Astrocyte of the spinal cord (primary cell): Measurements from ENCODE around the gene LPAR1.

Source experiments
- DNase-seq: peaks from one replicate; pipeline ENCODE4 v3.0.0; 2011; ENCODE audit warnings: low read depth, low spot score
- H3K4me3 ChIP-seq: 2 replicates; pipeline ENCODE4 v1.5.1; 2011; ENCODE audit warnings: low read depth, mild to moderate bottlenecking, low read length, moderate library complexity
- in situ Hi-C: cut with HindIII; loops from 2 replicates; pipeline ENCODE4 v1.10.0; 2017; ENCODE audit warnings: low sequenced_read_pairs
- TF ChIP-seq, protein P1 (sequence below): IDR thresholded peaks from 2 replicates; pipeline ENCODE4 v1.5.1; 2012; ENCODE audit warnings: low read depth, mild to moderate bottlenecking, low read length, inconsistent platforms

LPAR1 gene

DNA sequence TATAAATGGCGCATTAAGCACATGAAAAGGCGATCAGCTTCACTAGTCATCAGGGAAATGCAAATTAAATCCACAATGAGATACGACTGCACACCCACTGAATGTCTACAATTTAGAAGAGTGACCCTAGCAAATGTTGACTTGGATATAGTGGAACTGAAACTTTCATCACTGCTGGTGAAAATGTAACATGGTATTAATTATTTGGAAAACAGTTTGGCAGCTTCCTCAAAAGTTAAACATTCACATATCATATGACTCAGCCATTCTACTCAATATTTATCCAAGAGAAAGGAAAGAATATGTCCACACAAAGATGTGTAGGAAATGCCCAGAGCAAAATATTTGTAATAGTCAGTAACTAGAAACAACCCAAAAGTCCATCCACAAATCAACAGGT is 146.5 kb downstream of the LPAR1 start:
- H3K4me3 ChIP-seq, result no peak overlapping the region
- TF ChIP-seq, protein P1, sequence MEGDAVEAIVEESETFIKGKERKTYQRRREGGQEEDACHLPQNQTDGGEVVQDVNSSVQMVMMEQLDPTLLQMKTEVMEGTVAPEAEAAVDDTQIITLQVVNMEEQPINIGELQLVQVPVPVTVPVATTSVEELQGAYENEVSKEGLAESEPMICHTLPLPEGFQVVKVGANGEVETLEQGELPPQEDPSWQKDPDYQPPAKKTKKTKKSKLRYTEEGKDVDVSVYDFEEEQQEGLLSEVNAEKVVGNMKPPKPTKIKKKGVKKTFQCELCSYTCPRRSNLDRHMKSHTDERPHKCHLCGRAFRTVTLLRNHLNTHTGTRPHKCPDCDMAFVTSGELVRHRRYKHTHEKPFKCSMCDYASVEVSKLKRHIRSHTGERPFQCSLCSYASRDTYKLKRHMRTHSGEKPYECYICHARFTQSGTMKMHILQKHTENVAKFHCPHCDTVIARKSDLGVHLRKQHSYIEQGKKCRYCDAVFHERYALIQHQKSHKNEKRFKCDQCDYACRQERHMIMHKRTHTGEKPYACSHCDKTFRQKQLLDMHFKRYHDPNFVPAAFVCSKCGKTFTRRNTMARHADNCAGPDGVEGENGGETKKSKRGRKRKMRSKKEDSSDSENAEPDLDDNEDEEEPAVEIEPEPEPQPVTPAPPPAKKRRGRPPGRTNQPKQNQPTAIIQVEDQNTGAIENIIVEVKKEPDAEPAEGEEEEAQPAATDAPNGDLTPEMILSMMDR, result no peak
- in situ Hi-C loops, result no loop called here
- DNase-seq, result peak; percentile 29

DNA sequence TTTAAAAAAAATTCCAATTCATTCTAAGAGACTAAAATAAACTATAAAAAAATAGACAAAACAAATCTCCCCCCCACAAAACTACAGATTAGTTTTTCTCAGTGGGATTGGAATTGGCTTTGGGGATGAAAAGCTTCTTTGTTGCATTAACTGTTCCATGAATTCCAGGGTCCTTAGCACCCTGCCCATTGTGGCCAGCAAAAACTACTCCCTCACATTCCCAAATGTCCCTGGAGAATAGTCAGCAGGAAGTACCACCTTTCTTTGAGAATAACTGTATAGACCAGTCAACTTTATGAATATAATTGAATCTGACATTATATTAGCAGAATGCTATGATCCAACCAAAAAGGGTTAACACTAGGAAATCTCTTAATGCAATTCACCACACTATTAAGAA is 147.9 kb downstream of the LPAR1 start:
- no peak for DNase-seq
- TF ChIP-seq, protein P1, result no peak
- H3K4me3 ChIP-seq, result no peak overlapping the region
- in situ Hi-C loops, result no loop called here

DNA sequence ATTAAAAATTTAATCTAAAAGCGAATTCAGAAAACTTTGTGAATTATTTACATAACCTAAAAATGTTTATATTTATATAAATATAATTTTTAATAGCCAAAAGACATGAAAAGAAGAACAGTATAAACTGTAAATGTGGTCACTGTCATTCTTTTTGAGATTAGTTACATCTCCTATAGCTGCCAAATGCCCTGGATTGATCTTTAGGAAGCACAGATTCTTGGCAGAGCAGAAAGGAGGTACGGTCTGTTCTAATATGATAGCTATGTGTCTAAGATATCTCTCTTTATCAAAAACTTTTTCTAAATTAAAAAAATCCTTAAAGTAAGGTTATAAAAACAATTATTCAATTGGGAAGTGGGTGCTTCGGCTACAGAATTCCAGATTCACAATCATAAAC is 151.0 kb downstream of the LPAR1 start:
- no peak for DNase-seq
- TF ChIP-seq, protein P1, result no peak
- H3K4me3 ChIP-seq, result no peak overlapping the region
- in situ Hi-C loops, result no loop called here

DNA sequence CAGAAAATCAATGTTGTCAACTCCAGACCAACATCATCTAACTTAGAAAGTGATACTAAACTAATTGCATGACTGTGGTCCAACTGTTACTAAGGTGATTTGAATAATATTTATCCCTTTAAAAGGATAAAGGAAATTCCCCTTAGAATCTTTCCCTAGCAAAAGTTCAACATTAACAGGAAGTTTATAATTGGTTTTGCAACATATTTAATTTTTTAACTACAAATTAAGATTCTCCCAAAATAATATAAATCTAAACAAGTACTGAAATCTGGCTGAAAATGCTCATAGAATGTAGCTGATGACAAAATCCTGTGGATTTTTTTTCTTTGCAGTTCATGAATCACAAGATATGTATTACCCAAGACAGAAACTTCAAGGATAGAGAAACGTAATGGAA is 151.4 kb downstream of the LPAR1 start:
- DNase-seq, result peak; percentile 51
- TF ChIP-seq, protein P1, result no peak
- in situ Hi-C loops, result no loop called here
- H3K4me3 ChIP-seq, result no peak overlapping the region

DNA sequence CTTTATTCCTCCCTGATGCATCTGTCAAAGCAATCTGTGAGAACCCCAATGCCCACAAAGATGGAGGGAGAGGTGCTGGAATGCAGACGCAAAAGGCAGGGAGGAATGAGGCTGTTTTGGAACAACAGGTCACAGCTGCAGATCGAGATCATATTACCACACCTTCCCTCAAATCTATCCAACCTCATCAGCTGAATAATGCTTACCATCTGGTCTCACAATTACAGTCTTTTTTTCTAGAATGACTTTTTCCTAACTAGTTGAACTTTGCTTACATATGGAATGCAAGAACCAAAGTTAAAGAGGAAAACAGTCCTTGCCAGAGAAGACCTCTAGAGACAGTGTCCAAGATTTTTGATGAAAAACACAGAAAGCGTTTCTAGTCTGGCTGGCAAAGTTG is 158.1 kb downstream of the LPAR1 start:
- TF ChIP-seq, protein P1, result no peak
- in situ Hi-C loops, result no loop called here
- DNase-seq, result peak; percentile 75
- H3K4me3 ChIP-seq, result no peak overlapping the region

DNA sequence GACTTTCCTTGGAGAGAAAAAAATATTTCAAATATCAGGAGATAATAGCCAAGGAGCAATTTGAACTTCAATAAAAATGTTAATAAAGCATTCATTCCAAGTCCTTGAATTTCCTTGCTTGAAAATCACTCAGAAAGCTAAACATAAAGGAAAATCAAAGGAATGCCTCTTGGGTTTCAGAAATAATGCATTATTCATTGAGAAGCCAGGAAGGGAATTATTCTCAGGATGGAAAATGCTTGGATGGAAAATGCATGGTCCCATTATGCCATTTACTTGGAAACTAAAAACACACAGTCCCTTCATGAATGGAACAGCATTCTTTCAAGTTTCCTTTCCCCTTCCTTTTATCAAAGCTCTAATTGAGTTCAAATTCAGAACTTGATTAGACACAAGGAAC is 160.9 kb downstream of the LPAR1 start:
- DNase-seq, result no peak
- H3K4me3 ChIP-seq, result no peak overlapping the region
- in situ Hi-C loops, result no loop called here
- TF ChIP-seq, protein P1, result no peak

DNA sequence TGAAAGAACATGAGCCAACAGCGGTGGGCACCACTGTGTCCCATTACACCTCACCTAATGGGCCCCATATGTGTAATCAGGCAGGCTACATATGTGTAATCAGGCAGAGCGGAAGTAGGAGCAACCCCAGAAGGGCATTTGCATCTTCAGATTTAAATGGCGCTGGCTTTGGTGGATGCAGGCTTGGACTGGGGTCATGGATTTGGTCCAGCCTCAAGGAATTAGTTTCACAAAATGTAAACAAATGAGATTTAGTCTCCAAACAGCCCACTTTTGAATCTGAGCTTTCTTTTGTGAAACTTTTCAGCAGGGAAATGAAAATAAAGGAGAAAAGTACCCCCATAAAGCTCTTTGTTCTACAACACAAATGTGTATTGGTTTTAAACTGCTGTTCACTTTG is 161.3 kb downstream of the LPAR1 start:
- DNase-seq, result no peak
- no peak overlapping the region for H3K4me3 ChIP-seq
- in situ Hi-C loops, result no loop called here
- TF ChIP-seq, protein P1, result no peak
